Activated CD4-positive, alpha-beta T cell treated with anti-CD3 and anti-CD28 coated beads, Interleukin-2, amount 50 U/mL, for 16 hours (primary cell): Measurements from ENCODE around the gene NF2.
"Not testable (repeated sequence)": the region's sequence is repeated elsewhere in the genome, so short reads cannot be mapped to it uniquely, and the experiment has no call there.

Experiments used
- DNase-seq: peaks from one replicate; pipeline ENCODE4 v3.0.0-alpha.2; 2020

Gene NF2

DNA sequence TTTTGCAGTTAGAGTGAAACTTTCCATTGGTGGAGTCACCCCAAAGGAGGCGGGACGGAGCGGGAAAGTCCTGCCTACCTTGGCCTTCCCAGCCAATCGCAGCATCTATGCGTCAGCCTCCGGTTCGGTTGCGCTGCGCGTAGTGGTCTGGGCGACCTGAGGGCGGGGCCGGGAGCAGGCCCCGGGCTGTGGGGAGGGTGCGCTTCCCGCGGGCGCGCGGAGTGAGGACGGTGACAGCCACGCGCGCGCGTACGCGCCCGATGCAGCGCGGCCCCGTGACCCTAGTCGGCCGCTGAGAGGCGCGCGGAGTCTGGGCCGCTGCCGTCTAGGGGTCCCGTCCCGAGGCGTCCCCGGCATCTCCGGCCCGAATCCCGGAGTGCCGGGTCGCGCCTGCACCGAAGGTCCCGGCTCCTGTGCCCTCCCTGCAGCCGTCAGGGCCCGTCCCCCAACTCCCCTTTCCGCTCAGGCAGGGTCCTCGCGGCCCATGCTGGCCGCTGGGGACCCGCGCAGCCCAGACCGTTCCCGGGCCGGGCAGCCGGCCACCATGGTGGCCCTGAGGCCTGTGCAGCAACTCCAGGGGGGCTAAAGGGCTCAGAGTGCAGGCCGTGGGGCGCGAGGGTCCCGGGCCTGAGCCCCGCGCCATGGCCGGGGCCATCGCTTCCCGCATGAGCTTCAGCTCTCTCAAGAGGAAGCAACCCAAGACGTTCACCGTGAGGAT lies at the start of gene NF2:
Gene NF2, plus strand, starts transcription at position 276 of the 718 bp plus-strand sequence. Its CDS starts 366 bp downstream, at position 642.
- peak; percentile 100 for DNase-seq

DNA sequence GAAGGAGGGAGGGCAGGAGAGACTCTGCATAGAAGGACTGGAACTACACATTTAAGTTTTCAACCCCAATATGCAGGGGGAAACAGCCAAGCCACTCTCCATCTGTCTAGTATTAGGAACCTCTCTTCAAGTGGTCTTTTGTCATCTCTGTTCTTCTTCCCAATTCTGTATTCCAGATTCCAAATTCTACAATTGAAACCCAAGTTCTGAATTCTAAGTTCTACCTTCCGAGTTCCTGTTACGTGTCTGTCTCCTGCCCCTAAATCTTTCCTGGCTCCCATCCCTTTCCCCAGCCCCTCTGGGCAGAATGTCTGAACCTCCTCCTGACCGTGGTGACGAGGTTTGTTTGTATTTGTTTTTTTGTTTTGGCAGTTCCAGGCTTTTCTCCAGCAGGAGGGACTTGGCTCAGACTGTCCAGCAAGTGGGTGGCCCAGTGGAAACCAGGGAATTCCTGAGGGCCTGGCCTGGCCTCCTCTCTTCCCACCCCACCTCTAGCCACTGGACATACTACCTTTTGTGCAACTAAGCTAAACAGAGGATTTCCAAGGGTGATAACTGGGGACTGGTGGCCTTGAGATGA lies 48.3 kb upstream of the NF2 start:
- no peak for DNase-seq

DNA sequence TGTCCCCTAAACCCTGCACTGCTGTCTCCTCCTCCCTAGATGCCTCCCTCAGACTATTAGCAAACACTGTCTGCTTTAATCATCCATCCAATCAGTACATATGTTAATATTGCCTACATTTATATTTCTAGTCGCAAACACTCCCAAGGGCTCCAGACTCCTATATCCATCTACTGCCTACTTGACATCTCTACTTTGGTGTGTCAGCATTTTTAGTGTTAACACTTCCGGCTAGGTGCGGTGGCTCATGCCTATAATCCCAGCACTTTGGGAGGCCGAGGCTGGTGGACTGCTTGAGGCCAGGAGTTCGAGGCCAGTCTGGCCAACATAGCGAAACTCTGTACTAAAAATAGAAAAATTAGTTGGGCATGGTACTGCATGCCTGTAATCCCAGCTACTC lies 44.4 kb upstream of the NF2 start:
- DNase-seq, result no peak

DNA sequence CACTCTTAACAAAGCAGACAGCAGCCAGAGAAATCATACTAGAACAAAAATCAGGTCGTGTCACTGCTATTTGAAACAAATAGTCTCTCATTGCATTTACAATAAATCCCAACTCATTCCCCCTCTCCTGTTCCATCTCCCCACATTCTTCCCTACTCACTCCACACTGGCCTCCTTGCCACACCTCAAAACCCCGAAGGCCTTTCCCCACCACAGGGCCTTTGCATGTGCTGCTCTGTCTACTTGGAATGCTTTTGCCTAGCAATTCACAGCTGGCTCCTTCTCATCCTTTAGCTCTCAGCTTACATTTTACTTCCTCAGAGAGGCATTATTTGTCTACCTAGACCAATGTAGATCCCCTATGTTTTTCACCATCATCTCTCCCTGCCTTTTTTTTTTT lies 43.6 kb upstream of the NF2 start:
- no peak for DNase-seq

DNA sequence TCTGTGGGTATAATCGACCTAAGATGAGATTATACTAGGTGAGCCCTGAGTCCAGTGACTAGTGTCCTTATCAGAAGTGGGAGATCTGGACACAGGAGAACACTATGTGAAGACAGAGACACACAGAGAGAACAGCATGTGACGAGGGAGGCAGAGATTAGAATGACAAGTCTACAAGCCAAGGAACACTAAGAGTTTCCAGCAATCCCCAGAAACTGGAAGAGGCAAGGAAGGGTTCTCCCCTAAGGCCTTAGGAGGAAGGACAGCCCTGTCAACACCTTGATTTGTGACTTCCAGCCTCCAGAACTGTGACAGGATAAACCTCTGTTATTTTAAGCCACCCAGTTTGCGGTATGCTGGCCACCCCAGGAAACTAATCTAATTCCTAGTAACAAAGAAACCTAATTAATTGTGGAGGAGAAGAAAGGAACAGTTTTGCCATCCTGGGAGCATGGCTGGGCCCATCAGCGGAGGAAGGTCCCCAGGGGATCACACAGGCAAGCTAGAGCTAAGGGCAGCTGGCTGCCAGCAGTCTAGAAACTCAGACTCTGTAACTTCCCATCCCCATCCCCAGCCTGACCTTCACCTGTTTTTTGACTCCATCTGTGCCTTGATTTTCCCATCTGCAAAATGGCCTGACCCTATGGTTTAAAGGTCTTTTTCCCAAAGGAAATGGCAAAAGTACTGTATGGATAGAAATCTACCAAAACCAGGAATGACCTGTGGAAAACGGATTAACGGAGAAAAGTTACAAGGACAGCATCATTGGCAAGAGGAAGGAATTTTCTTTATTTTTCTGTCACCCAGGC lies 39.6 kb upstream of the NF2 start:
- no peak for DNase-seq

DNA sequence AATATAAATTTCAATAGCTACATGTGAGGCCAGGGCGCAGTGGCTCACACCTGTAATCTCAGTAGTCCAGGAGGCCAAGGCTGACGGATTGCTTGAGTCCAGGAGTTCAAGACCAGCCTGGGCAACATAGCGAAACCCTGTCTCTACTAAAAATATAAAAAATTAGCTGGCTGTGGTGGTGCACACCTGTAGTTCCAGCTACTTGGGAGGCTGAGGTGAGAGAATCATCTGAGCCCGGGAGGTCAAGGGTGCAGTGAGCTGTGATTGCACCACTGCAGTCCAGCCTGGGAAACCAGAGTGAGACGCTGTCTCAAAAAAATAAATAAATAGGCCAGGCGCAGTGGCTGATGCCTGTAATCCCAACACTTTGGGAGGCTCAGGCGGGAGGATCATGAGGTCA lies 36.9 kb upstream of the NF2 start:
- not testable (repeated sequence) for DNase-seq

DNA sequence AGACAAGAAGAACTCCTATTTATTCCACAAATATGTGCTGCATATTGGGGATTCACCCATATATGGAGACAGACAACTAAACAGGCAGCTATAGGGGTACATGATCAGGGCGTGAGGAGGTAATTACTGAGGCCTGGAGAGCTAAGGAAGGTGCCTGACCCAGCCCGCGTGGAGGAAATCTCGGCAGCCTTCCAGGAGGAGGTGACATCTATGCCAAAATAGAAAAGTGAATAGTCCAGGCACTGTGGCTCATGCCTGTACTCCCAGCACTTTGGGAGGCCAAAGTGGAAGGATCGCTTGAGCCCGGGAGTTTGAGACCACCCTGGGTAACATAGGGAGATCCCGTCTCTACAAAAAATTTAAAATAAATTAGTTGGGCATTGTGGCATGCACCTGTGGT lies 36.1 kb upstream of the NF2 start:
- no peak for DNase-seq

DNA sequence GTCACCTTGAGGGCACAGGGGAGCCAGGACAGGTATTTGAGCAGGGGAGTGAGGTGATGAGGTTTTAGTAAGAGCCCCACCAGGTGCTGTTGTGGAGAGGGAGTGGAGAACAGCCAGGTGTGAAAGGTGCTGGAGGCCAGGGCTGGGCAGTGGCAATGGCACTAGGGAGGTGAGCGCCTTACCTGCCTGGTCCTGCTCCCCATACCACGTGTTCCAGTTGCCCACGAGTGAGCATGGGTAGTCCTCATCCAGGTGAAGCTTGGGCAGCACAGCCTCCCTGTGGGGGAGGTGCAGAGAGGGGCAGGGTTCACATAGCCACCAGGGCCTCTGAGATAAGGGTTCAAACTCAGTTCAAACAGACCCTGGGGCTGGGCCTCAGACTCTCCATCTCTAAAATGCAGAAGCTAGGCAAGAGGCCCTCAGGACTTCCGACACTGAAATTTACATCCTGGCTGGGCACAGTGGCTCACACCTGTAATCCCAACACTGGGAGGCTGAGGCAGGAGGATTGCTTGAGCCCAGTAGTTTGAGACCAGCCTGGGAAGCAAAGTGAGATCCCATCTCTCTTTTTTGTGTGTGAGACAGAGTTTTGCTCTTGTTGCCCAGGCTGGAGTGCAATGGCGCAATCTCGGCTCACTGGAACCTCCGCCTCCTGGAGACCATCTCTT lies 34.3 kb upstream of the NF2 start:
- no peak for DNase-seq

DNA sequence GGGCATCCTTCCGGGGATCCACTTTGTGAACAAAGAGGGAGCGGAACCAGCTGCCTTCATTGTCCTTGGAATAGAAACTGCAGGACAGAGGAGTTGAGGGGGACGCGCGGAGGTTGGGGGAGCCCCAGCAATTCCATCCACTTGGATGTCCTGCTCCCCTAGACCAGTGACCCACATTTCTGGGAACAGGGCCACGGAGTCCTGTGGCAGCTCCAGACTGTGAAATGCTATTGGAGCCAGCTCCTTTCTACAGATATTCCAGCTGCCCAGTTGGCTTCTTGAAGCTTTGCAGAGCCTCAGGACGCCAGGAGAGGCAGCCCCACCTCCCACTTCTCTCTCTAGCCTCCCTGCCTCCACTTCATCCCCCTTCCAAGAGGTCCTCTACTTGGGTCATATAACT lies 33.0 kb upstream of the NF2 start:
- no peak for DNase-seq

DNA sequence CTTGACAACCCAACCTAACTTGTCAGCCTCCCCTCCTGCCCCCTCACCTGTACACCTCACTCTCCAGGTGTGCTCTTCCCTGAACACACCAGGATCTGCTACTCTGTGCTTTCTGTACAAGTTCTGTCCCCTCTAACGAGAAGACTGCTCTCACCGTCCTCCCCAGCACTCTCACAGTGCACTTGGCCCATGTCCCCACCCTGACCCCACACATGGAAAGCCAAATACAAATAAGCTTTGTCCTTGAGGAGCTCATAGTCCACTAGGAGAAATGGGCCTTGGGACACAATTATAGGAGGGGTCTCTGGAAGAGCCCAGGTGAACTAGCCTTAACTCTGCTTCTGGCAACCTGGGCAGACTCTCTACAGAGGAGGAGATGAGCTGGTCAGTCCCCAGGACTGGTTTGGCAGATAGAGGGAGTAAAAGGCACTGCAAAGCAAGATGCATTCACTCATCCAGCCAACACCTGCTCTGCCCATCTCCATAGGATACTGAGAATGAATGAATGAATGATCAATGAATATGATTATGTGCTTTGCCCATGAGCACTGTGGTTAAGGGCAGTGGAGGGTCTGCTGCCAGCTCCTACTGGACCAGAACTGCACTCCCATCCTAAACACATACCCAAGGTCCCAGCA lies 32.4 kb upstream of the NF2 start:
- DNase-seq, result no peak

DNA sequence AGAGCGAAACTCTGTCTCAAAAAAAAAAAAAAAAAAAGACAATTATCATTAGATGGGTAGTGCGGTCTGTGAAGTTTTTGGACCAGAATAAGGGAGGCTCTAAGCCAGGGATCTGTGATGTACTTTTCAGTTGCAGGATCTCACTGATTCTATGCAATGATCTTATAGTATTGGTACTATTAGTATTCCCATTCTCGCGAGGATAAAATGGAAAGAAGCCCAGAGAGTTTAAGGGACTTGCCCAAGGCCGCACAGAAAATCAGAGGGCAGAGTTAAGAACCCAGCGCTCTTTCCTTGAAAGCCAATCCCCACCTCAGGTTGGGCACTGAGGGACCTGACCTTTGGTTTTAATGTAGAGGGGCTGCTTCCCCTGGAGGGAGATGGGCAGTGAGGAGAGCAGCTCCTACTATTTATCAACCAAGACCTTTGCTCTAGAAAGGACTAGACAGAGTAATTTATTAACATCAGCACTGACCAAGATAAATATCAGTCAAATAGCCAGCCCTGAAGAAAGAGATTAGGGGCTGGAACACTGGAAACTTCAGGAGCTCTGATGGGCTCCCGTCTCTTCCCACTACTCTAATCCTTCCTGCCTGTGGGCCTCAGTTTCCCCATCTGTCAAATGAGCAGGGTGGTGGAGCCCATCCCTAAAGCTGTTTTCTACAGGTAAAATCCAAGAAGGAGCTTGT lies 28.5 kb upstream of the NF2 start:
- no peak for DNase-seq

DNA sequence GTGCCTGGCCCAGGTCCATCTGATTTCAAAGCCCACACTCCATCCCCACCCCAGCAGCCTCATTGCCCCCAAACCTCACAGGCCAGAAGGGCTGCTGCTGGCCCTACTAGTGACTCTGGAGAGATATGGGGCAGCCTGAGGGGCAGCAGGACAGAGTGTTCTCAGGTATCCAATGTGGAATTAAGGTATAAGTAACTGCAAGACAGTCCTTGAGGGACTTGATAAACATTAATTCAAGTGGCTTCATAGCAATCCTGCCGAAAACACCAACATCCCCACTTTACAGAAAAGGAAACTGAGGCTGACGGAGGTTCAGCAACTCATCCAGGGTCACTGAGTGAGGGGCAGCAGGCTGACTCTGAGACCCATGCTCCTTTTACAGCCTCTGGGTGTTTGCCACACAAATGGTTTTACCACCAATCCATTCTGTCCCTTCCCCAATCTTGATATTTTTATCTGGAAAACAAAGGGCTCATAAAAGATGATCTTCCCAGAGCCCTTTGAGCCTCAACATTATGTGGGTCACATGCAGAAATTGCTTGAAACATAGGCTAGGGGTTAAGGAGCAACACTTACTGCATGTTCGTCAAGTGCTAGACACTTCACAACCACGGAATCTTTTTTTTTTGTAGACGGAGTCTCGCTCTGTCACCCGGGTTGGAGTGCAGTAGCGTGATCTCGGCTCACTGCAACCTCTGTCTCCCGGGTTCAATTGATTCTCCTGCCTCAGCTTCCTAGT lies 24.8 kb upstream of the NF2 start:
- DNase-seq, result no peak

DNA sequence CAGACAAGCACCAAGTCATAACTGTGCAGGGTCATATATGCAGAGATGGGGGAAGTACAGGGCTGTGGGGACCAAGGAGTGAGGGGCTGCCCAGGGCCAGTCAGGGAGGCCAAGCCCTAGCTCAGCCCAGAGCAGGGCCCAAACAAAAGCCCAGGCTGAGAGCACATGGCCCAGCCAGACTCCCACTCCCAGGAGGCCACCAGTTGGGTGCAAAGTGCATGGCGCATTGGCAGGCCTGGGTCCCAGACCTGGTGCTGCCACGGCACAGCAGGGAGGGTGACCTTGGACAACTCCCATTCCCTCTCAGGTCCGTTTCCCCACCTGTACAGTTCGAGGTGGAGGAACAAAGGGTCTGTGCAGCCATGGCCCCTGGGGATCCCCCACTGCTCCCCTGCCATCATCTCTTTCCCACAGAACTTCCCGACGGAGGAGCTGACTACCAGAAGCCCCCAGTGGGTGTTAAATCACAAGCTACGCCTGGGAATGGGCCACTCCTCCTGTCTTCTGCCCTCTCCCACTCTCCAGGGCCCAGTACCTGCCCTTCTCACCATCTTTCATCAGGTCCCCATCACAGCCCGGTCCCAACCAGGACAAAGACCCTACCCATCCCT lies 23.1 kb upstream of the NF2 start:
- no peak for DNase-seq

DNA sequence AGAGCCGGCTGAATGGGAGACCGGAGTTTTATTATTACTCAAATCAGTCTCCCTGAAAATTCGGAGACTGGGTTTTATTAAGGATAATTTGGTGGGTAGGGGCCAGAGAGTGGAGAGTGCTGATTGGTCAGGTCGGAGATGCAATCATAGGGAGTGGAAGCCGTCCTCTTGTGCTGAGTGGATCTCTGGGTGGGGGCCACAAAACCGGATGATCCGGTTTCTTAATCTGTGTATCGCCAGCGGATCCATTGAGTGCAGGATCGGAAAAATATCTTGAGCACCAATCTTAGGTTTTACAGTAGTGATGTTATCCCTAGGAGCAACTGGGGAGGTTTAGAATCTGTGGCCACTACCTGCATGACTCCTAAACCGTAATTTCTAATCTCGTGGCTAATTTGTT lies 21.6 kb upstream of the NF2 start:
- DNase-seq, result no peak

DNA sequence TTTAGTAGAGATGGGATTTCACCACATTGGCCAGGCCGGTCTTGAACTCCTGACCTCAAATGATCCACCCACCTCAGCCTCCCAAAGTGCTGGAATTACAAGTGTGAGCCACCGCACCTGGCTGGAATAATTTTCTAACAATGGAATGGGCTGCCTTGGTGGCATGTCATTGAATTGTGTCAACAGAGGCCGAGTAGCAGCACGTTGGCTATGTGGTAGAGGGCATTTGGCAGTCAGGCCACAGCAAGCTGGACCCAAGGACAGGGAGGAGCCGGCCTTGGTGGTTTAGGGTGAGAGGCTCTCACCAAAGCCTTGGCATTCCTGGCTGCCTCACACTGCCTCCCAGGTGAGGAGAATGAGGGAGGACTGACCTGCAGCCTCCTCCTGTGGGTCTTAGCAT lies 18.5 kb upstream of the NF2 start:
- DNase-seq, result no peak

DNA sequence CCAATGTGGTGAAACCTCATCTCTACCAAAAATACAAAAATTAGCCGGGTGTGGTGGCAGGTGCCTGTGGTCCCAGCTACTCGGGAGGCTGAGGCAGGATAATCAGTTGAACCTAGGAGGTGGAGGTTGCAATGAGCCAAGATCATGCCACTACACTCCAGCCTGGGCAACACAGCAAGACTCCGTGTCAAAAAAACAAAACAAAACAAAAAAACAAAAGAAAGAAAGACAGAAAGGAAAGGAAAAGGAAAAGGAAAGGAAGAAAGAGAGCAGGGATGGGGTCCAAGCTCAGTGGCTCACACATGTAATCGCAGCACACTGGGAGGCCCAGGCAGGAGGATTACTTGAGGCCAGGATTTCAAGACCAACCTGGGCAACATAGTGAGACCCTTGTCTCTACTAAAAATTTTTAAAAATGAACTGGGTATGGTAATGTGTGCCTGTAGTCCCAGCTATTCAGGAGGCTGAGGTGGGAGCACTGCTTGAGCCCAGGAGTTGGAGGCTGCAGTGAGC lies 17.2 kb upstream of the NF2 start:
- DNase-seq, result not testable (repeated sequence)

DNA sequence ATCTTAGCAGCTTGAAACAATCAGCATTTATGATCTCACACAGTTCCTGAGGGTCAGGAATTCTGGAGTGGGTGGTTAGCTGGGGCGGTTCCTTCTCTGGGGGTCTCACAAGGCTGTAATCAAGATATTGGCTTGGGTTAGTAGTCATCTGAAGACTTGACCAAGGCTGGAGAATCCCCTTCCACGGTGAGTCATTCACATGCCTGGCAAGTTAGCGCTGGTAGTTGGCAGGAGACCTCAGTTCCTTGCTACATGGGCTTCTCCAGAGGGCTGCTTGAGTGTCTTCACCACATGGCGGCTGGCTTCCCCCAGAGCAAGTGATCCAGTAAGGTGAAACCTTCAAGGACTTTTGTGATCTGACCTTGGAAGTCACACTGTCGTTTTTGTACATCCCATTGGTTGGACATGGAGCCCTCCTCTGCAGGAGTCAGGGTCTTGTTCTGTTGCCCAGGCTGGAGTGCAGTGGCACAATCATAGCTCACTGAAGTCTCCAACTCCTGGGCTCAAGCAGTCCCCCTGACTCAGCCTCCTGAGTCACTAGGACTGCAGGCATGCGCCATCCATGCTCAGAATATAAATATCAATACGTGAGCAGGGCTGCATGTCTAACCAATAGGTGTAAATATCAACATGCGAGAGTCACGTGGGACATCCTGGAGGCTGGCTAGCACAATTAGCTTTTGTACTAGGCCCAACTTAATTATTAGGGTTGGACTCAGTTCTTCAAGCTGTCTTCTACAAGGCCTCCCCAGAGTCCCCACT lies 15.3 kb upstream of the NF2 start:
- no peak for DNase-seq

DNA sequence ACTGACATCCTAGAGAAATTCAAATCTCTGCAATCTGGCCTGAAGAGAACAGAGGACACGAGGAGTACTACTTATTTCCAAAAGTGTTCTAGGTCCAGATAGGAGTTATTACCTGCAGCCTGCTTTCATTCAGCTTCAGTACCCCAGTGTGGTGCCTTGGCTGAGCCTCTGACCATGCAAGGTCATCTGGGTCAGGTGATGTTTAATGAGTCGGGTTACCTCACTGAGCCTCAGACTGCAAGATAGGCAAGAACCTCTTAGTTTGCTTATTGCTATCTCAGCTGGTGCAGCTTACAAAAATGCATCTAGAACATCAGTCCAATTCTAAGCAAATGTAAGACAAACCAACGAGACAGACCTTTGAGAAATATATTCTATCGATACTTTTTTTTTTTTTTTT lies 9.5 kb upstream of the NF2 start:
- no peak for DNase-seq

DNA sequence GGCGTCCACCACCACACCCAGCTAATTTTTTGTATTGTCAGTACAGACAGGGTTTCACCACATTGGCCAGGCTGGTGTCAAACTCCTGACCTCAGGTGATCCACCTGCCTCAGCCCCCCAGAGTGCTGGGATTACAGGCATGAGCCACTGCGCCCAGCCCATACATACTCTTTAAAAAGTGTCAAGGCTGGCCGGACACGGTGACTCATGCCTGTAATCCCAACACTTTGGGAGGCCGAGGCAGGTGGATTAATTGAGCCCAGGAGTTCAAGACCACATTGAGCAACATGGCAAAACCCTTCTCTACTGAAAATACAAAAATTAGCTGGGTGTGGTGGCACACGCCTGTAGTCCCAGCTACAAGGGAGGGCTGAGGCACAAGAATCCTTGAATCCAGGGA lies 9.0 kb upstream of the NF2 start:
- DNase-seq, result not testable (repeated sequence)

DNA sequence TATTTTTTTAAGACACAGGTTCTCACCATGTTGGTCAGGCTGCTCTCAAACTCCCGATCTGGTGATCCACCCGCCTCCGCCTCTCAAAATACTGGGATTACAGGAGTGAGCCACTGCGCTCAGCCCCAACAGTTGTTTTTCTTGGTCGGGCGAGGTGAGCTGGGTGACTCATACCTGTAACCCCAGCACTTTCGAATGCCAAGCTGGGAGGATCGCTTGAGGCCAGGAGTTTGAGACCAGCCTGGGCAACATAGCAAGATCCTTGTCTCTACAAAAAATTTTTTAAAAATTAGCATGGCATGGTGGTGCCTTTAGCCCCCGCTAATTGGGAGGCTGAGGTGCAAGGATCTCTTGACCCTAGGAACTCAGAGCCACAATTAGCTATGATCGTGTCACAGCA lies 7.0 kb upstream of the NF2 start:
- no peak for DNase-seq
